Measurements from ENCODE around the gene NCAM2.

NCAM2 gene

GRCh38 chr21:21295303-21295702 is 297.1 kb downstream of the NCAM2 start:
- H3K4me3 ChIP-seq (ENCODE audit: low read depth, low read length, poor library complexity, severe bottlenecking) = no peak overlapping the region
- no peaks in the 10 kb centered on the region for H3F3A ChIP-seq (ENCODE audit: insufficient read depth, low read length)
- no peak overlapping the region for H3K27ac ChIP-seq (ENCODE audit: low read depth, low read length, poor library complexity, severe bottlenecking)
- TF ChIP-seq, protein P1, sequence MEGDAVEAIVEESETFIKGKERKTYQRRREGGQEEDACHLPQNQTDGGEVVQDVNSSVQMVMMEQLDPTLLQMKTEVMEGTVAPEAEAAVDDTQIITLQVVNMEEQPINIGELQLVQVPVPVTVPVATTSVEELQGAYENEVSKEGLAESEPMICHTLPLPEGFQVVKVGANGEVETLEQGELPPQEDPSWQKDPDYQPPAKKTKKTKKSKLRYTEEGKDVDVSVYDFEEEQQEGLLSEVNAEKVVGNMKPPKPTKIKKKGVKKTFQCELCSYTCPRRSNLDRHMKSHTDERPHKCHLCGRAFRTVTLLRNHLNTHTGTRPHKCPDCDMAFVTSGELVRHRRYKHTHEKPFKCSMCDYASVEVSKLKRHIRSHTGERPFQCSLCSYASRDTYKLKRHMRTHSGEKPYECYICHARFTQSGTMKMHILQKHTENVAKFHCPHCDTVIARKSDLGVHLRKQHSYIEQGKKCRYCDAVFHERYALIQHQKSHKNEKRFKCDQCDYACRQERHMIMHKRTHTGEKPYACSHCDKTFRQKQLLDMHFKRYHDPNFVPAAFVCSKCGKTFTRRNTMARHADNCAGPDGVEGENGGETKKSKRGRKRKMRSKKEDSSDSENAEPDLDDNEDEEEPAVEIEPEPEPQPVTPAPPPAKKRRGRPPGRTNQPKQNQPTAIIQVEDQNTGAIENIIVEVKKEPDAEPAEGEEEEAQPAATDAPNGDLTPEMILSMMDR (IDR thresholded peaks at IDR 0.05; ENCODE audit: low read length) = peak; percentile 10; the same call in 1 of the 2 replicates
- TF ChIP-seq EZH2 (IDR thresholded peaks at IDR 0.05; ENCODE audit: borderline replicate concordance, low read length) = no peak
- H3K9me2 ChIP-seq (ENCODE audit: low read depth, low read length) = no peaks in the 10 kb centered on the region
- H3K4me1 ChIP-seq (ENCODE audit: insufficient read depth, low read length, severe bottlenecking) = no peaks in the 10 kb centered on the region
- H3K9me3 ChIP-seq (ENCODE audit: low read length) = no peaks in the 10 kb centered on the region
- no peaks in the 10 kb centered on the region for H3K79me2 ChIP-seq (ENCODE audit: insufficient read depth, low read length)
- no peaks in the 10 kb centered on the region for H4K20me1 ChIP-seq (ENCODE audit: insufficient read depth, low read length)
- no peaks in the 10 kb centered on the region for H3K36me3 ChIP-seq (ENCODE audit: insufficient read depth, low read length)
- no peaks in the 10 kb centered on the region for H3K27me3 ChIP-seq (ENCODE audit: insufficient read depth, low read length)
- no peak overlapping the region for H2AFZ ChIP-seq (ENCODE audit: low read length)
- H3K4me2 ChIP-seq (ENCODE audit: low read length) = no peak overlapping the region
- no peak overlapping the region for H3K9ac ChIP-seq (ENCODE audit: low read length)

DNA sequence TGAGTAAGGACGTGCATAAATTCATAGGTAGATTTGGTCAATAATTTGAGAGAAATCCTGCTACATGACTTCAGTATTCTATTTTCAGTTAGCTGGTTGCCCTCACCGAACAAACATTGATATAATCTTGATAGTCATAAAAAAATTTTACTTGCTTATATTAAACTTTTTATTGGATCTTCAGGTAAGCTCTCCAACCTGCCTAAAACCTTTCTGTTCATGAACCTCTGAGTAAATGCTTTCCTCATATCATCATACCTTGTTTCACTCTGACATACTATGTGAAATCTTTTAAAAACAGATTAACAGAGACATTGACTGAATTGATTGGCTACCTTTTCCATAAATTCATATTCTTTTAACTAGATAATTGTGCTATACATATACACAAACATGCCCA is 299.0 kb downstream of the NCAM2 start:
- Histone ChIP-seq H3K27ac (ENCODE audit: low read depth, low read length, poor library complexity, severe bottlenecking) (no peak overlapping the region), H3K27me3 (ENCODE audit: insufficient read depth, low read length) (no peaks in the 10 kb centered on the region), H3K9me3 (ENCODE audit: low read length) (no peaks in the 10 kb centered on the region), H3K79me2 (ENCODE audit: insufficient read depth, low read length) (no peaks in the 10 kb centered on the region), H3K4me1 (ENCODE audit: insufficient read depth, low read length, severe bottlenecking) (no peaks in the 10 kb centered on the region), H3K9me2 (ENCODE audit: low read depth, low read length) (no peaks in the 10 kb centered on the region), H2AFZ (ENCODE audit: low read length) (no peak overlapping the region), H3F3A (ENCODE audit: insufficient read depth, low read length) (no peaks in the 10 kb centered on the region), H3K4me3 (ENCODE audit: low read depth, low read length, poor library complexity, severe bottlenecking) (no peak overlapping the region), H3K4me2 (ENCODE audit: low read length) (no peak overlapping the region), H4K20me1 (ENCODE audit: insufficient read depth, low read length) (no peaks in the 10 kb centered on the region), H3K36me3 (ENCODE audit: insufficient read depth, low read length) (no peaks in the 10 kb centered on the region), H3K9ac (ENCODE audit: low read length) (no peak overlapping the region)
- TF ChIP-seq, protein P1 (IDR thresholded peaks at IDR 0.05; ENCODE audit: low read length) = no peak
- TF ChIP-seq EZH2 (IDR thresholded peaks at IDR 0.05; ENCODE audit: borderline replicate concordance, low read length) = no peak

- no peaks in the 10 kb centered on the region for H3K27me3 ChIP-seq (ENCODE audit: insufficient read depth, low read length)
- H3K9ac ChIP-seq (ENCODE audit: low read length) = no peak overlapping the region
- no peak overlapping the region for H2AFZ ChIP-seq (ENCODE audit: low read length)
- no peak overlapping the region for H3K27ac ChIP-seq (ENCODE audit: low read depth, low read length, poor library complexity, severe bottlenecking)
- H3K79me2 ChIP-seq (ENCODE audit: insufficient read depth, low read length) = no peaks in the 10 kb centered on the region
- no peaks in the 10 kb centered on the region for H3K4me1 ChIP-seq (ENCODE audit: insufficient read depth, low read length, severe bottlenecking)
- no peak overlapping the region for H3K4me2 ChIP-seq (ENCODE audit: low read length)
- no peaks in the 10 kb centered on the region for H3K36me3 ChIP-seq (ENCODE audit: insufficient read depth, low read length)
- H3K9me2 ChIP-seq (ENCODE audit: low read depth, low read length) = no peaks in the 10 kb centered on the region
- TF ChIP-seq, protein P1 (IDR thresholded peaks at IDR 0.05; ENCODE audit: low read length) = no peak
- TF ChIP-seq EZH2 (IDR thresholded peaks at IDR 0.05; ENCODE audit: borderline replicate concordance, low read length) = no peak
- H3F3A ChIP-seq (ENCODE audit: insufficient read depth, low read length) = no peaks in the 10 kb centered on the region
- H4K20me1 ChIP-seq (ENCODE audit: insufficient read depth, low read length) = no peaks in the 10 kb centered on the region
- H3K9me3 ChIP-seq (ENCODE audit: low read length) = no peaks in the 10 kb centered on the region
- H3K4me3 ChIP-seq (ENCODE audit: low read depth, low read length, poor library complexity, severe bottlenecking) = no peak overlapping the region
Observed at GRCh38 chr21:21301013-21301412, 302.8 kb downstream of the NCAM2 start.

All from OCI-LY1 (cell line).